HG02884 (cell line): Measurements from ENCODE around the gene XIRP2.
"Not testable (repeated sequence)": the region's sequence is repeated elsewhere in the genome, so short reads cannot be mapped to it uniquely, and the experiment has no call there.

Experiments
- ATAC-seq: cut with Tn5 transposase; IDR thresholded peaks from one replicate; pipeline ENCODE4 v1.9.1; 2021; ENCODE audit warnings: mild to moderate bottlenecking, moderate library complexity; ENCODE audit not compliant: unreplicated experiment

XIRP2 gene

GRCh38 chr2:167028503-167028902, 140.2 kb downstream of the XIRP2 start:
- no peak for ATAC-seq

- ATAC-seq = not testable (repeated sequence)
Observed at GRCh38 chr2:167034976-167035375, 146.7 kb downstream of the XIRP2 start.

GRCh38 chr2:167048829-167049228, 160.5 kb downstream of the XIRP2 start:
- no peak for ATAC-seq

GRCh38 chr2:167049659-167050058, 161.4 kb downstream of the XIRP2 start:
- no peak for ATAC-seq

- ATAC-seq = no peak
Observed at GRCh38 chr2:167052825-167053224, 164.5 kb downstream of the XIRP2 start.

GRCh38 chr2:167054881-167055280, 166.6 kb downstream of the XIRP2 start:
- no peak for ATAC-seq

- ATAC-seq = no peak
Observed at GRCh38 chr2:167057446-167057845, 169.2 kb downstream of the XIRP2 start.

- ATAC-seq = no peak
Observed at GRCh38 chr2:167059173-167059572, 170.9 kb downstream of the XIRP2 start.

GRCh38 chr2:167069855-167070254, 181.6 kb downstream of the XIRP2 start:
- ATAC-seq = no peak

GRCh38 chr2:167075708-167076107, 187.4 kb downstream of the XIRP2 start:
- not testable (repeated sequence) for ATAC-seq

- ATAC-seq = not testable (repeated sequence)
Observed at GRCh38 chr2:167098931-167099330, 210.7 kb downstream of the XIRP2 start.

- ATAC-seq = no peak
Observed at GRCh38 chr2:167100506-167100905, 212.2 kb downstream of the XIRP2 start.

GRCh38 chr2:167103028-167103756, 214.9 kb downstream of the XIRP2 start:
- no peak for ATAC-seq

- no peak for ATAC-seq
Observed at GRCh38 chr2:167103757-167104133, 215.5 kb downstream of the XIRP2 start.

- ATAC-seq = no peak
Observed at GRCh38 chr2:167104691-167105090, 216.4 kb downstream of the XIRP2 start.

GRCh38 chr2:167109682-167110081, 221.4 kb downstream of the XIRP2 start:
- ATAC-seq = not testable (repeated sequence)

GRCh38 chr2:167110345-167110744, 222.1 kb downstream of the XIRP2 start:
- no peak for ATAC-seq

- ATAC-seq = no peak
Observed at GRCh38 chr2:167114018-167114417, 225.7 kb downstream of the XIRP2 start.

GRCh38 chr2:167115541-167115940, 227.3 kb downstream of the XIRP2 start:
- ATAC-seq = no peak

GRCh38 chr2:167122389-167122788, 234.1 kb downstream of the XIRP2 start:
- no peak for ATAC-seq

- ATAC-seq = no peak
Observed at GRCh38 chr2:167126165-167126564, 237.9 kb downstream of the XIRP2 start.

GRCh38 chr2:167127135-167127534, 238.9 kb downstream of the XIRP2 start:
- no peak for ATAC-seq

- ATAC-seq = no peak
Observed at GRCh38 chr2:167128130-167128529, 239.8 kb downstream of the XIRP2 start.
